Epithelial cell of proximal tubule (primary cell): ENCODE measurements around the gene IL1F10. TPM values are rescaled to one million over a fixed set of nuclear protein-coding genes. Genes with fewer than 3 reads are reported as not detected.

ENCODE experiments used
- DNase-seq: peaks from one replicate; pipeline ENCODE4 v3.0.0-alpha.2; 2011; ENCODE audit warnings: low read depth
- H3K4me3 ChIP-seq: 2 replicates; pipeline ENCODE4 v1.5.1; 2011; ENCODE audit warnings: low read depth, mild to moderate bottlenecking, low read length
- CTCF ChIP-seq: conservative IDR thresholded peaks from 2 replicates; pipeline ENCODE4 v1.5.1; 2012; ENCODE audit warnings: low read depth, mild to moderate bottlenecking, low read length
- total RNA-seq: library from RNA; depleted of rRNA; stranded (reverse); fragments of >200 nt; gene quantifications from 2 replicates; pipeline ENCODE4 v1.2.3, GENCODE V29; 2015

The IL1F10 gene
- total RNA-seq, 1 donor from 2014 or later = not detected

GRCh38 chr2:113057117-113057516 lies 10.7 kb upstream of the IL1F10 start:
- DNase-seq = no peak
- no peak overlapping the region for H3K4me3 ChIP-seq
- TF ChIP-seq CTCF = no peak

GRCh38 chr2:113058411-113058994 lies 9.3 kb upstream of the IL1F10 start:
- no peak for DNase-seq
- no peak for TF ChIP-seq CTCF
- H3K4me3 ChIP-seq = no peak overlapping the region

GRCh38 chr2:113058998-113059960 lies 8.5 kb upstream of the IL1F10 start, which contains the start of gene IL36RN:
Gene IL36RN (plus strand): TSS chr2:113059198. CDS start chr2:113059439, 241 bp downstream.
- H3K4me3 ChIP-seq = no peak within 1 kb of the TSS
- no peak for DNase-seq
- TF ChIP-seq CTCF = no peak

GRCh38 chr2:113060396-113060795 lies 7.4 kb upstream of the IL1F10 start:
- no peak overlapping the region for H3K4me3 ChIP-seq
- TF ChIP-seq CTCF = no peak
- no peak for DNase-seq

GRCh38 chr2:113060796-113061195 lies 7.0 kb upstream of the IL1F10 start:
- H3K4me3 ChIP-seq = no peak overlapping the region
- DNase-seq = no peak
- no peak for TF ChIP-seq CTCF

- DNase-seq = no peak
- no peak for TF ChIP-seq CTCF
- H3K4me3 ChIP-seq = no peak overlapping the region
Measured at GRCh38 chr2:113061241-113061640, 6.5 kb upstream of the IL1F10 start.
